HCT116 (cell line): Measurements from ENCODE around the gene CTCF.

ENCODE experiments used
- EZH2phosphoT487 ChIP-seq: fragments of 200-600 bp; IDR thresholded peaks from 2 replicates; pipeline ENCODE4 v1.6.1; 2018; ENCODE audit warnings: antibody characterized with exemption, borderline replicate concordance
- SP1 ChIP-seq: IDR thresholded peaks from 2 replicates; pipeline ENCODE4 v1.6.1; 2012; ENCODE audit warnings: low read depth
- TF ChIP-seq, protein P1 (sequence below), 3 experiments: fragments of 200-600 bp in 1 of 3; sonication (generic) in 1 of 3; IDR thresholded peaks in 2 of 3; conservative IDR thresholded peaks in 1 of 3; 2 replicates each; pipeline ENCODE4 v1.5.1; 2012 to 2017; ENCODE audit warnings: low read depth in 2 of 3, low read length in 2 of 3, antibody characterized with exemption in 1 of 3, borderline replicate concordance in 1 of 3, control low read depth in 1 of 3, mild to moderate bottlenecking in 1 of 3, mixed read lengths in 1 of 3, mixed run types in 1 of 3, moderate library complexity in 1 of 3; ENCODE audit not compliant: insufficient read depth in 1 of 3

DNA sequence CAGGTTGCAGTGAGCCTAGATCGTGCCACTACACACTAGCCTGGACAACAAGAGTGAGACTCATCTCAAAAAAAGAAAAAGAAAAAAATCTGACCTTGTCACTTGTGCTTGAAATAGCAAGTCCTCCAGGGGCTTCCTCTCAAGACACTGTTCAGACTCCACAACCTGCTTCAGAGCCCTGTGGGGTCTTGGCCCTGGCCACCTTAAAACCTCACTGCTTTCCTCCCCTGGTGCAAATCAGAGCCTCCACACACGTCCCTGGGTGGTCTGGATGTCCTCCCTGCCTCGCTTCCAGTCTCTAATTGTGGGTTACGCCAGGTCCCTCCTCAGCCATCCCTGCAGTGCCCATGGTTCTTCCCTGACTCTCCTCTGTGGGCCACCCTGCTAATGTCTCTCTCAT lies 93.0 kb downstream of the CTCF start:
- TF ChIP-seq SP1 (no peak), EZH2phosphoT487 (no peak)
- TF ChIP-seq, protein P1, sequence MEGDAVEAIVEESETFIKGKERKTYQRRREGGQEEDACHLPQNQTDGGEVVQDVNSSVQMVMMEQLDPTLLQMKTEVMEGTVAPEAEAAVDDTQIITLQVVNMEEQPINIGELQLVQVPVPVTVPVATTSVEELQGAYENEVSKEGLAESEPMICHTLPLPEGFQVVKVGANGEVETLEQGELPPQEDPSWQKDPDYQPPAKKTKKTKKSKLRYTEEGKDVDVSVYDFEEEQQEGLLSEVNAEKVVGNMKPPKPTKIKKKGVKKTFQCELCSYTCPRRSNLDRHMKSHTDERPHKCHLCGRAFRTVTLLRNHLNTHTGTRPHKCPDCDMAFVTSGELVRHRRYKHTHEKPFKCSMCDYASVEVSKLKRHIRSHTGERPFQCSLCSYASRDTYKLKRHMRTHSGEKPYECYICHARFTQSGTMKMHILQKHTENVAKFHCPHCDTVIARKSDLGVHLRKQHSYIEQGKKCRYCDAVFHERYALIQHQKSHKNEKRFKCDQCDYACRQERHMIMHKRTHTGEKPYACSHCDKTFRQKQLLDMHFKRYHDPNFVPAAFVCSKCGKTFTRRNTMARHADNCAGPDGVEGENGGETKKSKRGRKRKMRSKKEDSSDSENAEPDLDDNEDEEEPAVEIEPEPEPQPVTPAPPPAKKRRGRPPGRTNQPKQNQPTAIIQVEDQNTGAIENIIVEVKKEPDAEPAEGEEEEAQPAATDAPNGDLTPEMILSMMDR (IDR thresholded peaks at IDR 0.05 in 2 of 3, conservative IDR thresholded peaks at IDR 0.05 in 1 of 3; ENCODE audit: borderline replicate concordance in 1 of 3, insufficient read depth in 1 of 3, low read depth in 2 of 3, low read length in 2 of 3) = no peak
